Panc1 (cell line): ENCODE results near the gene STK25. TPM values are rescaled to one million over a fixed set of nuclear protein-coding genes. Genes with fewer than 3 reads are reported as not detected.

ENCODE experiments used
- ATAC-seq: fragments of 200-7000 bp; cut with Tn5 transposase; 2 replicates; pipeline ENCODE4 v1.9.1; 2020; ENCODE audit warnings: mild to moderate bottlenecking, moderate library complexity
- BruUV-seq: library from RNA; stranded (reverse); fragments of 400-500 nt; replicated peaks from 2 replicates; lab custom pipeline; 2021; lab: Mats Ljungman, UMichigan
- CTCF ChIA-PET: fragments of 300-600 bp; sonication (Branson Sonifier 250); formaldehyde crosslinking; loops from one replicate; lab custom pipeline; 2022; ENCODE audit warnings: antibody characterized with exemption; lab: Charles Lee
- POLR2A ChIA-PET: fragments of 300-600 bp; sonication (Branson Sonifier 250); formaldehyde crosslinking; loops from one replicate; lab custom pipeline; 2022; ENCODE audit warnings: antibody characterized with exemption; lab: Charles Lee
- DNase-seq: peaks from one replicate; pipeline ENCODE4 v3.0.0-alpha.2; 2010; ENCODE audit warnings: low read depth, low spot score
- H3K27ac ChIP-seq: 2 replicates; pipeline ENCODE4 v1.5.1; 2011; ENCODE audit warnings: mild to moderate bottlenecking, low read length, inconsistent platforms
- H3K27me3 ChIP-seq: fragments of 200-500 bp; sonication (Bioruptor generic); 2 replicates; pipeline ENCODE4 v1.6.0; 2014; ENCODE audit warnings: low read length, inconsistent platforms; ENCODE audit not compliant: control insufficient read depth, insufficient read depth
- H3K36me3 ChIP-seq: fragments of 200-500 bp; sonication (Bioruptor generic); 2 replicates; pipeline ENCODE4 v1.5.1; 2014; ENCODE audit warnings: inconsistent platforms, mild to moderate bottlenecking, low read length, moderate library complexity; ENCODE audit not compliant: control insufficient read depth, insufficient read depth
- H3K4me1 ChIP-seq: 2 replicates; pipeline ENCODE4 v1.5.1; 2011; ENCODE audit warnings: inconsistent platforms, mild to moderate bottlenecking, low read length, moderate library complexity; ENCODE audit not compliant: control insufficient read depth, insufficient read depth
- H3K4me3 ChIP-seq, 2 experiments: 2 replicates each; pipeline ENCODE4 v1.5.1; 2011 to 2012; ENCODE audit warnings: low read depth in 2 of 2, low read length in 2 of 2, mild to moderate bottlenecking in 2 of 2, inconsistent platforms in 1 of 2, moderate library complexity in 1 of 2
- H3K9me3 ChIP-seq: fragments of 200-500 bp; sonication (Bioruptor generic); 2 replicates; pipeline ENCODE4 v1.5.1; 2014; ENCODE audit warnings: low read depth, mild to moderate bottlenecking, inconsistent platforms, low read length, moderate library complexity; ENCODE audit not compliant: control insufficient read depth, insufficient read depth
- POLR2AphosphoS5 ChIP-seq: IDR thresholded peaks from 2 replicates; pipeline ENCODE4 v1.6.1; 2012; ENCODE audit warnings: mild to moderate bottlenecking, low read depth, low read length, moderate library complexity
- SIN3A ChIP-seq: IDR thresholded peaks from 2 replicates; pipeline ENCODE4 v1.6.1; 2012; ENCODE audit warnings: low read depth, mild to moderate bottlenecking, low read length, moderate library complexity, borderline replicate concordance; ENCODE audit not compliant: insufficient read depth
- TCF7L2 ChIP-seq: IDR thresholded peaks from 2 replicates; pipeline ENCODE4 v1.6.1; 2011; ENCODE audit warnings: mild to moderate bottlenecking, low read depth, low read length, inconsistent platforms
- in situ Hi-C: cut with HindIII; loops from 2 replicates; pipeline ENCODE4 v1.10.0; 2016; ENCODE audit warnings: low sequenced_read_pairs, low pct_unique_long_range_greater_than_20kb
- intact Hi-C: fragments of 100-400 bp; cut with micrococcal nuclease; formaldehyde crosslinking; loops from one replicate; pipeline ENCODE4 v1.10.0; 2022; ENCODE audit not compliant: unreplicated experiment
- microRNA-seq: library from miRNA; unstranded; fragments of <30 nt; microRNA quantifications from one replicate; pipeline ENCODE4 v1.1.0, GENCODE V29; 2020; ENCODE audit not compliant: unreplicated experiment
- total RNA-seq: library from RNA; stranded (reverse); gene quantifications from one replicate; pipeline ENCODE4 v1.2.1, GENCODE V29; 2021; ENCODE audit not compliant: unreplicated experiment
- TF ChIP-seq, protein P1 (sequence below), 2 experiments: IDR thresholded peaks; 2 replicates each; pipeline ENCODE4 v1.6.1; 2011 to 2012; ENCODE audit warnings: low read depth in 2 of 2, control low read depth in 1 of 2, low read length in 1 of 2, mild to moderate bottlenecking in 1 of 2, moderate library complexity in 1 of 2; ENCODE audit not compliant: insufficient read depth in 1 of 2
- TF ChIP-seq, protein P2 (sequence below): fragments of 450-650 bp; IDR thresholded peaks from 2 replicates; pipeline ENCODE4 v1.5.1; 2017; ENCODE audit warnings: mild to moderate bottlenecking

The STK25 gene
- total RNA-seq, 1 experiment from 2014 or later: 195 TPM

DNA sequence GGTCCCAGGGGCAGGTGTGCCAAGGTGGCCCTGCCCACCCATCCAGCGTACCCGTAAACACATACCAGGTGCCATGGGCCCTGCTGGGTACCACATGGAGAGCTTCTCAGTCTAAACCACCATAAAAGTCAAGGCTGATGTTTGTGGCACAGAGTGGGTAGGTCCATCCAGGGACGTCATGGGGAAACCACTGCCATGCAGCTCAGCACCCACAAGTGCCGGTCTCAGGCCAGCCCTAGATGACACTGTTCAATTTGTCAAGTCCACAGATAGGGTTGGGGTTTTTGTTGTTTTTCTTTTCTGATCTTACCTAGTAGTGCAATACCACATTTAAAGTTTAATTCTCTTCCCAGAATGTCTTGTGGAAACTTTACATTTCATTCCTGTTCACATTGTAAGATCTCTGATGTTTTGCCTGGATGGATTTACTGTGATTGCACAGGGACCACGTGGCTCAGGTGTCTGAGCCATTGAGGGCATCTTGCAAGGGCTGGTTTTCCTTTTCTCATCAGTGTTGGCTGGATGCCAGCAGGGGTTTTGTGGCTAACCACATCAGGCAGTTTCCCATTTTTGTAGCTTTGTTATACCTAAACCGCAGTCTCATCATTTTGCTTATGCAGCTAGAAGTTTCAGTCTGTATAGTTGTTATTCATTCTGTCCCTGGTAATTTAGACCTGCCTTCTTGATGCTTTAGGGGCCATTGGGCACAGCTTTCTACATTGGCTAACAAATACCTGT is 64.7 kb downstream of the STK25 start:
- Histone ChIP-seq H3K4me1 (no peaks in the 10 kb centered on the region), H3K9me3 (no peaks in the 10 kb centered on the region), H3K36me3 (peaks cover 7% of the 10 kb centered on the region; the same call in 1 of the 2 replicates), H3K27me3 (no peaks in the 10 kb centered on the region), H3K27ac (no peak overlapping the region), H3K4me3 (no peak overlapping the region)
- in situ Hi-C loops: no loop called here
- ChIA-PET POLR2A (no interaction called here), CTCF (no interaction called here)
- BruUV-seq: no TSS peak
- DNase-seq (no peak), ATAC-seq (no peak)
- intact Hi-C loops: no loop called here
- no peak for TF ChIP-seq SIN3A
- TF ChIP-seq, protein P1, sequence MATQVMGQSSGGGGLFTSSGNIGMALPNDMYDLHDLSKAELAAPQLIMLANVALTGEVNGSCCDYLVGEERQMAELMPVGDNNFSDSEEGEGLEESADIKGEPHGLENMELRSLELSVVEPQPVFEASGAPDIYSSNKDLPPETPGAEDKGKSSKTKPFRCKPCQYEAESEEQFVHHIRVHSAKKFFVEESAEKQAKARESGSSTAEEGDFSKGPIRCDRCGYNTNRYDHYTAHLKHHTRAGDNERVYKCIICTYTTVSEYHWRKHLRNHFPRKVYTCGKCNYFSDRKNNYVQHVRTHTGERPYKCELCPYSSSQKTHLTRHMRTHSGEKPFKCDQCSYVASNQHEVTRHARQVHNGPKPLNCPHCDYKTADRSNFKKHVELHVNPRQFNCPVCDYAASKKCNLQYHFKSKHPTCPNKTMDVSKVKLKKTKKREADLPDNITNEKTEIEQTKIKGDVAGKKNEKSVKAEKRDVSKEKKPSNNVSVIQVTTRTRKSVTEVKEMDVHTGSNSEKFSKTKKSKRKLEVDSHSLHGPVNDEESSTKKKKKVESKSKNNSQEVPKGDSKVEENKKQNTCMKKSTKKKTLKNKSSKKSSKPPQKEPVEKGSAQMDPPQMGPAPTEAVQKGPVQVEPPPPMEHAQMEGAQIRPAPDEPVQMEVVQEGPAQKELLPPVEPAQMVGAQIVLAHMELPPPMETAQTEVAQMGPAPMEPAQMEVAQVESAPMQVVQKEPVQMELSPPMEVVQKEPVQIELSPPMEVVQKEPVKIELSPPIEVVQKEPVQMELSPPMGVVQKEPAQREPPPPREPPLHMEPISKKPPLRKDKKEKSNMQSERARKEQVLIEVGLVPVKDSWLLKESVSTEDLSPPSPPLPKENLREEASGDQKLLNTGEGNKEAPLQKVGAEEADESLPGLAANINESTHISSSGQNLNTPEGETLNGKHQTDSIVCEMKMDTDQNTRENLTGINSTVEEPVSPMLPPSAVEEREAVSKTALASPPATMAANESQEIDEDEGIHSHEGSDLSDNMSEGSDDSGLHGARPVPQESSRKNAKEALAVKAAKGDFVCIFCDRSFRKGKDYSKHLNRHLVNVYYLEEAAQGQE (IDR thresholded peaks at IDR 0.05; ENCODE audit: insufficient read depth in 1 of 2, low read depth in 2 of 2, low read length in 1 of 2): no peak
- no peak for TF ChIP-seq POLR2AphosphoS5
- TF ChIP-seq TCF7L2: no peak
- TF ChIP-seq, protein P2, sequence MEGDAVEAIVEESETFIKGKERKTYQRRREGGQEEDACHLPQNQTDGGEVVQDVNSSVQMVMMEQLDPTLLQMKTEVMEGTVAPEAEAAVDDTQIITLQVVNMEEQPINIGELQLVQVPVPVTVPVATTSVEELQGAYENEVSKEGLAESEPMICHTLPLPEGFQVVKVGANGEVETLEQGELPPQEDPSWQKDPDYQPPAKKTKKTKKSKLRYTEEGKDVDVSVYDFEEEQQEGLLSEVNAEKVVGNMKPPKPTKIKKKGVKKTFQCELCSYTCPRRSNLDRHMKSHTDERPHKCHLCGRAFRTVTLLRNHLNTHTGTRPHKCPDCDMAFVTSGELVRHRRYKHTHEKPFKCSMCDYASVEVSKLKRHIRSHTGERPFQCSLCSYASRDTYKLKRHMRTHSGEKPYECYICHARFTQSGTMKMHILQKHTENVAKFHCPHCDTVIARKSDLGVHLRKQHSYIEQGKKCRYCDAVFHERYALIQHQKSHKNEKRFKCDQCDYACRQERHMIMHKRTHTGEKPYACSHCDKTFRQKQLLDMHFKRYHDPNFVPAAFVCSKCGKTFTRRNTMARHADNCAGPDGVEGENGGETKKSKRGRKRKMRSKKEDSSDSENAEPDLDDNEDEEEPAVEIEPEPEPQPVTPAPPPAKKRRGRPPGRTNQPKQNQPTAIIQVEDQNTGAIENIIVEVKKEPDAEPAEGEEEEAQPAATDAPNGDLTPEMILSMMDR: no peak

Small RNA genes within 50 kb of the gene (microRNA-seq; reads per million reads assigned to microRNA genes)
- gene MIR3133: not detected

Other genes with a start within 250 kb of the STK25 start
- gene HDLBP, start 192.9 kb downstream of the STK25 start, total RNA-seq: 656 TPM
- 303 TPM for gene SEPTIN2, start 192.7 kb downstream of the STK25 start, total RNA-seq
- 80.3 TPM for gene FARP2, start 152.3 kb downstream of the STK25 start, total RNA-seq
- gene BOK, start 50.2 kb upstream of the STK25 start, total RNA-seq: 39.1 TPM
- gene THAP4, start 128.6 kb upstream of the STK25 start, total RNA-seq: 77.9 TPM
- gene ATG4B, start 129.1 kb upstream of the STK25 start, total RNA-seq: 84.2 TPM
- gene DTYMK, start 178.2 kb upstream of the STK25 start, total RNA-seq: 122 TPM
- 39.8 TPM for gene ING5, start 193.5 kb upstream of the STK25 start, total RNA-seq
- 53.0 TPM for gene D2HGDH, start 226.0 kb upstream of the STK25 start, total RNA-seq